PFSK-1 (cell line): ENCODE results near the gene JPT1.

ENCODE experiments used
- FOXP2 ChIP-seq: optimal IDR thresholded peaks from 2 replicates; pipeline ENCODE3; 2011; ENCODE audit warnings: borderline replicate concordance, control low read depth, inconsistent platforms; ENCODE audit not compliant: insufficient read depth; ENCODE audit errors: extremely low read length, extremely low read depth
- POLR2AphosphoS5 ChIP-seq: IDR thresholded peaks from 2 replicates; pipeline ENCODE4 v1.6.1; 2012; ENCODE audit warnings: low read depth, mild to moderate bottlenecking, control low read depth, low read length, moderate library complexity
- SIN3A ChIP-seq: IDR thresholded peaks from 2 replicates; pipeline ENCODE4 v1.6.1; 2012; ENCODE audit warnings: mild to moderate bottlenecking, low read length, moderate library complexity, borderline replicate concordance; ENCODE audit not compliant: insufficient read depth
- TAF1 ChIP-seq: IDR thresholded peaks from 2 replicates; pipeline ENCODE4 v1.6.1; 2012; ENCODE audit warnings: low read length, control low read depth, borderline replicate concordance; ENCODE audit not compliant: insufficient read depth
- TF ChIP-seq, protein P1 (sequence below), 2 experiments: IDR thresholded peaks; 2 replicates each; pipeline versions ENCODE4 v1.6.1 to v1.8.0; 2011 to 2012; ENCODE audit warnings: low read depth in 2 of 2, low read length in 2 of 2, control low read depth in 1 of 2, inconsistent platforms in 1 of 2, mild to moderate bottlenecking in 1 of 2, moderate library complexity in 1 of 2; ENCODE audit not compliant: insufficient read depth in 1 of 2

JPT1 gene

DNA sequence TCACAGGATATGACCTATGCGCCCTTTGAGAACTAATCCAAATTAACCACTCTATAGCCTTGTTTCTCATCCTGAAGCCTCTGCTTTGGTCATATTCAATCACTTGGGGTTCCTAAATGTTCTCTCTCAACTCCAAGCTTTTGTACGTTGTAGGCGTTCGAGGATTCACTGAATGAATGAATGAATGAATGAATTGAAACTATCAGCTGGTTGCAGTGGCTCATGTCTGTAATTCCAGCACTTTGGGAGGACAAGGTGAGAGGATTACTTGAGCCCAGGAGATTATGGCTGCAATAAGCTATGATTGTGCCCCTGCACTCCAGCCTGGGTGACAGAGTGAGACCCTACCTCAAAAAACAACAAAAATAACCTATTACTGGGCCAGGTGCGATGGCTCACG lies 34.3 kb upstream of the JPT1 start:
- no peak for TF ChIP-seq FOXP2
- TF ChIP-seq, protein P1, sequence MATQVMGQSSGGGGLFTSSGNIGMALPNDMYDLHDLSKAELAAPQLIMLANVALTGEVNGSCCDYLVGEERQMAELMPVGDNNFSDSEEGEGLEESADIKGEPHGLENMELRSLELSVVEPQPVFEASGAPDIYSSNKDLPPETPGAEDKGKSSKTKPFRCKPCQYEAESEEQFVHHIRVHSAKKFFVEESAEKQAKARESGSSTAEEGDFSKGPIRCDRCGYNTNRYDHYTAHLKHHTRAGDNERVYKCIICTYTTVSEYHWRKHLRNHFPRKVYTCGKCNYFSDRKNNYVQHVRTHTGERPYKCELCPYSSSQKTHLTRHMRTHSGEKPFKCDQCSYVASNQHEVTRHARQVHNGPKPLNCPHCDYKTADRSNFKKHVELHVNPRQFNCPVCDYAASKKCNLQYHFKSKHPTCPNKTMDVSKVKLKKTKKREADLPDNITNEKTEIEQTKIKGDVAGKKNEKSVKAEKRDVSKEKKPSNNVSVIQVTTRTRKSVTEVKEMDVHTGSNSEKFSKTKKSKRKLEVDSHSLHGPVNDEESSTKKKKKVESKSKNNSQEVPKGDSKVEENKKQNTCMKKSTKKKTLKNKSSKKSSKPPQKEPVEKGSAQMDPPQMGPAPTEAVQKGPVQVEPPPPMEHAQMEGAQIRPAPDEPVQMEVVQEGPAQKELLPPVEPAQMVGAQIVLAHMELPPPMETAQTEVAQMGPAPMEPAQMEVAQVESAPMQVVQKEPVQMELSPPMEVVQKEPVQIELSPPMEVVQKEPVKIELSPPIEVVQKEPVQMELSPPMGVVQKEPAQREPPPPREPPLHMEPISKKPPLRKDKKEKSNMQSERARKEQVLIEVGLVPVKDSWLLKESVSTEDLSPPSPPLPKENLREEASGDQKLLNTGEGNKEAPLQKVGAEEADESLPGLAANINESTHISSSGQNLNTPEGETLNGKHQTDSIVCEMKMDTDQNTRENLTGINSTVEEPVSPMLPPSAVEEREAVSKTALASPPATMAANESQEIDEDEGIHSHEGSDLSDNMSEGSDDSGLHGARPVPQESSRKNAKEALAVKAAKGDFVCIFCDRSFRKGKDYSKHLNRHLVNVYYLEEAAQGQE (IDR thresholded peaks at IDR 0.05; ENCODE audit: insufficient read depth in 1 of 2, low read depth in 2 of 2, low read length in 2 of 2) = no peak
- TF ChIP-seq TAF1 = no peak
- TF ChIP-seq SIN3A = no peak
- no peak for TF ChIP-seq POLR2AphosphoS5

GRCh38 chr17:75183999-75184884 lies 29.9 kb upstream of the JPT1 start:
- TF ChIP-seq POLR2AphosphoS5 (no peak), TAF1 (no peak), SIN3A (no peak), FOXP2 (no peak)
- TF ChIP-seq, protein P1 (IDR thresholded peaks at IDR 0.05; ENCODE audit: insufficient read depth in 1 of 2, low read depth in 2 of 2, low read length in 2 of 2) = no peak

DNA sequence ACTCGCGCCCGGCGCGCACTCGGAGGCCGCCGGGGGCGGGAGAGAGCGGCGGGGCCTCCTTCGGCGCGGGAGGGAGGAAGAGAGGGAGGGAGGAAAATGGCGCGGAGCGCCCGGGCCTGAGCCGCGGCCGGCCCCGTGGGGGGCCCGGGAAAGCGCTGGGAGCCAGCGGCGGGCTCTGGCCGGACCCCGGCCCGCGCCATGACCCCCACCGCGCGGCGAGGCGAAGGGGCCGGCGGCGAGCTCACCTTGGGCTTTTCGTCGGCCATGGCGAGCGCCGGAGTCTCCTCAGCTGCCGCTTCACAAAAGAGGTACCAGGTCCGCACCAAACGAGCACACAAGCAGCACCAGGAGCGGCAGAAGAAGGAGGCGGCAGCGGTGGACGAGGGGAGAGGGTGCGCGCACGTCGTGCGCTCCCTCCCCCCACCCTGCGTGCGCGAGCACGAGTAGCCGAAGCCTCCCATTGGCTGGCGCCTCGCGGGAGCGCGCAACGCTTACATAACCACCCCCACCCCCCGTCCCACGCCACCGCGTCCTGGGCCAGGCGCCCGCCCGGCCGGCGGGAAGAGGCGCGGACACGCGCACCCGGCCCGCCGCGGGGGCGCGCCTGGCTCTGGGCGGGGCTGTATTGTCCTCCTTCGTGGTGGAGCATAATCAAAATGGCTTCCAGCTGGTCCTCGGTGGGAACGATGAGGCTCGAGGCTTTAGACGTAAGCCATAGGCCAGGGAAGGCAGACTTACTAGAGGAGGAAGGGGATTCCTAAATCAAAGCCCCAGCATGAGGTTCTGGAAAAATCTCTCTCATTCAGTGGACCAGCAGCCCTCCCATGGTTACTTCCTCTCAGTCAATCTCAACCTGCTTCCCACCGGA lies 28.5 kb upstream of the JPT1 start, which contains the start of gene SUMO2:
Gene SUMO2, minus strand, starts transcription at position 391 of the 868 bp plus-strand sequence. Its CDS starts 125 bp downstream, at position 266.
- TF ChIP-seq TAF1 (peak; percentile 90; the same call in 1 of the 2 replicates), SIN3A (no peak), FOXP2 (peak; percentile 74), POLR2AphosphoS5 (peak; percentile 81; the same call in 1 of the 2 replicates)
- TF ChIP-seq, protein P1 (IDR thresholded peaks at IDR 0.05; ENCODE audit: insufficient read depth in 1 of 2, low read depth in 2 of 2, low read length in 2 of 2) = no peak

- TF ChIP-seq, protein P1 (IDR thresholded peaks at IDR 0.05; ENCODE audit: insufficient read depth in 1 of 2, low read depth in 2 of 2, low read length in 2 of 2) = no peak
- TF ChIP-seq TAF1 = no peak
- peak; percentile 35 for TF ChIP-seq FOXP2
Measured at GRCh38 chr17:75182319-75182568, 27.9 kb upstream of the JPT1 start.
